Omental fat pad (tissue), 4 donors: ENCODE measurements around the gene ZNF322. TPM values are rescaled to one million over a fixed set of nuclear protein-coding genes. Genes with fewer than 3 reads are reported as not detected.

Experiments used
- ATAC-seq: fragments of 150-250 bp; one replicate; pipeline ENCODE4 v1.9.1; 2016; ENCODE audit warnings: mild to moderate bottlenecking, moderate library complexity; ENCODE audit not compliant: low FRiP score
- DNase-seq: peaks from one replicate; pipeline ENCODE4 v3.0.0-alpha.2; 2019; ENCODE audit warnings: low spot score
- CTCF ChIP-seq, 3 donors: fragments of 450-650 bp; IDR thresholded peaks; one replicate each; pipeline ENCODE4 v1.5.1; 2016 to 2017; ENCODE audit warnings: antibody characterized with exemption in 3 of 3, mild to moderate bottlenecking in 3 of 3, moderate library complexity in 2 of 3
- total RNA-seq, 4 donors: library from RNA; depleted of rRNA; stranded (reverse); fragments of >200 nt; gene quantifications; one replicate each; pipeline ENCODE4 v1.1.0, GENCODE V29; 2016

The ZNF322 gene
- total RNA-seq, 4 donors from 2014 or later: 8.5 to 20.8 (median 11.5) TPM

GRCh38 chr6:26607434-26608230 lies 51.9 kb downstream of the ZNF322 start:
- ATAC-seq (no peak), DNase-seq (no peak)
- TF ChIP-seq CTCF (IDR thresholded peaks at IDR 0.05): no peak

GRCh38 chr6:26604797-26605196 lies 54.7 kb downstream of the ZNF322 start:
- DNase-seq: no peak

GRCh38 chr6:26604026-26604425 lies 55.5 kb downstream of the ZNF322 start:
- no peak for TF ChIP-seq CTCF (IDR thresholded peaks at IDR 0.05)
- DNase-seq: no peak
- ATAC-seq: no peak

More at GRCh38 chr6:26604797-26605196, 54.7 kb downstream of the ZNF322 start:
- no peak for TF ChIP-seq CTCF (IDR thresholded peaks at IDR 0.05)
- ATAC-seq: no peak

- no peak for ATAC-seq
- TF ChIP-seq CTCF (IDR thresholded peaks at IDR 0.05): no peak
These were observed 57.3 kb downstream of the ZNF322 start for GRCh38 chr6:26602262-26602661.

GRCh38 chr6:26600759-26601158 lies 58.8 kb downstream of the ZNF322 start:
- ATAC-seq (no peak), DNase-seq (no peak)
- TF ChIP-seq CTCF (IDR thresholded peaks at IDR 0.05): no peak

More at GRCh38 chr6:26602262-26602661, 57.3 kb downstream of the ZNF322 start:
- no peak for DNase-seq

- no peak for TF ChIP-seq CTCF (IDR thresholded peaks at IDR 0.05)
- ATAC-seq: no peak
These were observed 60.0 kb downstream of the ZNF322 start for GRCh38 chr6:26599591-26599990.

GRCh38 chr6:26599134-26599533 lies 60.4 kb downstream of the ZNF322 start:
- DNase-seq (no peak), ATAC-seq (no peak)
- no peak for TF ChIP-seq CTCF (IDR thresholded peaks at IDR 0.05)

More at GRCh38 chr6:26599591-26599990, 60.0 kb downstream of the ZNF322 start:
- no peak for DNase-seq
